NCI-H345 treated with DMSO at 0.1 percent for 48 hours (cell line): ENCODE measurements around the gene USP47.

ENCODE experiments used
- DNase-seq: peaks from one replicate; lab custom pipeline; 2025; ENCODE audit not compliant: unreplicated experiment; lab: John Stamatoyannopoulos, UW

Gene USP47

GRCh38 chr11:11929920-11930319 is 88.1 kb downstream of the USP47 start:
- DNase-seq = no peak

GRCh38 chr11:11931461-11932055 is 89.8 kb downstream of the USP47 start:
- peak; percentile 19 for DNase-seq

- no peak for DNase-seq
Measured at GRCh38 chr11:11935536-11935935, 93.8 kb downstream of the USP47 start.

GRCh38 chr11:11937433-11937832 is 95.7 kb downstream of the USP47 start:
- DNase-seq = no peak

GRCh38 chr11:11937957-11938356 is 96.2 kb downstream of the USP47 start:
- no peak for DNase-seq

- DNase-seq = no peak
Measured at GRCh38 chr11:11940551-11940950, 98.8 kb downstream of the USP47 start.

GRCh38 chr11:11942668-11943067 is 100.9 kb downstream of the USP47 start:
- DNase-seq = no peak

- no peak for DNase-seq
Measured at GRCh38 chr11:11944444-11944843, 102.7 kb downstream of the USP47 start.

GRCh38 chr11:11946180-11946579 is 104.4 kb downstream of the USP47 start:
- DNase-seq = no peak

GRCh38 chr11:11946878-11947277 is 105.1 kb downstream of the USP47 start:
- DNase-seq = no peak

GRCh38 chr11:11947825-11948224 is 106.1 kb downstream of the USP47 start:
- DNase-seq = no peak

GRCh38 chr11:11948242-11948947 is 106.6 kb downstream of the USP47 start:
- DNase-seq = no peak

- no peak for DNase-seq
Measured at GRCh38 chr11:11949482-11949881, 107.7 kb downstream of the USP47 start.

- DNase-seq = no peak
Measured at GRCh38 chr11:11952036-11952435, 110.3 kb downstream of the USP47 start.

- no peak for DNase-seq
Measured at GRCh38 chr11:11956006-11956405, 114.2 kb downstream of the USP47 start.

GRCh38 chr11:11958403-11959231 is 116.8 kb downstream of the USP47 start:
- no peak for DNase-seq

- no peak for DNase-seq
Measured at GRCh38 chr11:11959601-11960000, 117.8 kb downstream of the USP47 start.

GRCh38 chr11:11960687-11961086 is 118.9 kb downstream of the USP47 start:
- no peak for DNase-seq

GRCh38 chr11:11961399-11962028 is 119.7 kb downstream of the USP47 start:
- no peak for DNase-seq

GRCh38 chr11:11963067-11963466 is 121.3 kb downstream of the USP47 start:
- DNase-seq = no peak
